GM12878 (cell line): ENCODE results near the gene ERN1. TPM values are rescaled to one million over a fixed set of nuclear protein-coding genes. Genes with fewer than 3 reads are reported as not detected.
A peak's percentile ranks its signal among the peaks of the same experiment; 100 is the strongest.

Experiments
- ATAC-seq: fragments of 200-7000 bp; cut with Tn5 transposase; 3 replicates; pipeline ENCODE4 v1.9.1; 2020; ENCODE audit warnings: mild to moderate bottlenecking, moderate library complexity
- BruUV-seq: library from RNA; stranded (reverse); fragments of 400-500 nt; replicated peaks from 2 replicates; lab custom pipeline; 2021; lab: Mats Ljungman, UMichigan
- CTCF ChIA-PET: fragments of 300-600 bp; sonication (Branson Sonifier 250); formaldehyde crosslinking; extraction: SDS; loops from one replicate; lab custom pipeline; 2021; ENCODE audit warnings: inconsistent platforms; lab: Yijun Ruan, JAX
- POLR2A ChIA-PET: fragments of 350-600 bp; formaldehyde crosslinking; extraction: SDS; loops from one replicate; lab custom pipeline; 2021; ENCODE audit warnings: inconsistent platforms; lab: Charles Lee
- RAD21 ChIA-PET: fragments of 300-600 bp; sonication (Branson Sonifier 250); formaldehyde crosslinking; loops from one replicate; lab custom pipeline; 2023; ENCODE audit warnings: antibody characterized with exemption; ENCODE audit not compliant: unreplicated experiment; lab: Charles Lee
- SMC1A ChIA-PET: fragments of 300-600 bp; sonication (Branson Sonifier 250); formaldehyde crosslinking; loops from one replicate; lab custom pipeline; 2023; ENCODE audit not compliant: unreplicated experiment, uncharacterized antibody; lab: Charles Lee
- DNase-seq: peaks from one replicate; pipeline ENCODE4 v3.0.0-alpha.2; 2011; ENCODE audit warnings: low read depth, low spot score
- FAIRE-seq: peaks from 3 replicates; lab custom pipeline; 2011; peaks lifted over from hg19 to GRCh38; lab: Jason Lieb, UNC
- H2AFZ ChIP-seq: 2 replicates; pipeline ENCODE4 v1.6.0; 2011; ENCODE audit warnings: low read depth, low read length, control low read depth; ENCODE audit not compliant: control insufficient read depth
- H3K27ac ChIP-seq: 2 replicates; pipeline ENCODE4 v1.5.1; 2011; ENCODE audit warnings: control low read depth; ENCODE audit not compliant: control insufficient read depth, insufficient read depth
- H3K27me3 ChIP-seq, 2 experiments: replicated peaks in 1 of 2; 2 replicates each; pipeline versions ENCODE4 v1.6.0 to v1.6.1; 2011; ENCODE audit warnings: low read length in 1 of 2; ENCODE audit not compliant: control insufficient read depth in 2 of 2, insufficient read depth in 2 of 2
- H3K36me3 ChIP-seq, 2 experiments: 2 replicates each; pipeline ENCODE4 v1.5.1; 2011; ENCODE audit warnings: low read length in 1 of 2; ENCODE audit not compliant: control insufficient read depth in 2 of 2, insufficient read depth in 2 of 2
- H3K4me1 ChIP-seq: 2 replicates; pipeline ENCODE4 v1.6.1; 2011; ENCODE audit warnings: mild to moderate bottlenecking, low read length, moderate library complexity, mixed read lengths; ENCODE audit not compliant: control insufficient read depth, insufficient read depth
- H3K4me2 ChIP-seq: 2 replicates; pipeline ENCODE4 v1.6.0; 2011; ENCODE audit warnings: control low read depth; ENCODE audit not compliant: control insufficient read depth, insufficient read depth
- H3K4me3 ChIP-seq: fragments of 200-600 bp; sonication (generic); 2 replicates; pipeline ENCODE4 v1.5.1; 2016
- H3K79me2 ChIP-seq: 2 replicates; pipeline ENCODE4 v1.6.0; 2011; ENCODE audit warnings: low read length; ENCODE audit not compliant: control insufficient read depth, insufficient read depth
- H3K9ac ChIP-seq: 2 replicates; pipeline ENCODE4 v1.8.0; 2011; ENCODE audit warnings: low read length, control low read depth, mixed read lengths; ENCODE audit not compliant: control insufficient read depth, insufficient read depth
- H3K9me3 ChIP-seq: replicated peaks from 3 replicates; pipeline ENCODE4 v1.5.1; 2011; ENCODE audit warnings: mild to moderate bottlenecking, low read length; ENCODE audit not compliant: control insufficient read depth, insufficient read depth
- H4K20me1 ChIP-seq: 2 replicates; pipeline ENCODE4 v1.6.0; 2011; ENCODE audit not compliant: control insufficient read depth, insufficient read depth
- MTA3 ChIP-seq: IDR thresholded peaks from 2 replicates; pipeline ENCODE4 v1.6.1; 2012; ENCODE audit warnings: low read length, inconsistent platforms, borderline replicate concordance
- STAT1 ChIP-seq: fragments of 450-650 bp; conservative IDR thresholded peaks from 2 replicates; pipeline ENCODE4 v1.6.1; 2014; ENCODE audit warnings: antibody characterized with exemption, mild to moderate bottlenecking
- WGBS: methylation state at CpG from one replicate; pipeline ENCODE4 v1.1.6; 2016; ENCODE audit warnings: low lambda C conversion rate; ENCODE audit not compliant: insufficient replicate concordance, insufficient coverage; ENCODE audit errors: missing lambda C conversion rate; 5-methylcytosine and 5-hydroxymethylcytosine counted together
- in situ Hi-C: fragments of 300-500 bp; cut with MboI; formaldehyde crosslinking; loops from 9 replicates; pipeline ENCODE4 v1.14.3; 2018; ENCODE audit warnings: mixed read lengths
- intact Hi-C: fragments of 100-400 bp; cut with micrococcal nuclease; formaldehyde crosslinking; loops from one replicate; pipeline ENCODE4 v1.14.2; 2022; ENCODE audit not compliant: unreplicated experiment
- polyA plus RNA-seq, 11 experiments: library from polyadenylated mRNA; depleted of rRNA in 4 of 11; unstranded in 6 of 11; stranded (reverse) in 5 of 11; fragments of >200 nt; fragmentation: Nextera tagmentation in 4 of 11; fragmentation: Illumina TruSeq in 1 of 11; extraction: Ambion mirVana in 4 of 11; extraction: Trizol in 1 of 11; gene quantifications; 1 replicate in 1 of 11; 2 replicates in 10 of 11; pipeline versions ENCODE4 v1.2.1 to v1.2.3, GENCODE V29; 2011 to 2016; ENCODE audit warnings: inconsistent platforms in 2 of 11, missing spikeins in 2 of 11, low read depth in 1 of 11
- total RNA-seq, 4 experiments: library from RNA; depleted of rRNA in 3 of 4; stranded (reverse); fragments of >200 nt in 3 of 4; fragmentation: Illumina TruSeq in 1 of 4; extraction: Trizol in 1 of 4; gene quantifications; 2 replicates each; pipeline versions ENCODE4 v1.2.1 to v1.2.3, GENCODE V29; 2013 to 2021

Gene ERN1
- total and polyA plus RNA-seq, 10 of the 15 experiments (the other 5 are each of a cell fraction or from before 2014, with no cell fraction given) = 2.6 to 19.2 (median 7.6) TPM

GRCh38 chr17:64148017-64148631, 18.2 kb upstream of the ERN1 start:
- intact Hi-C loops (loop anchor here (5.0 kb wide), 2 partner anchors 114 to 134 kb away; partner anchors contain the start of gene TEX2), in situ Hi-C loops (no loop called here)
- 56% methylated on average over 8 of the region's 8 CpGs for WGBS
- peaks cover 3 to 12% of the 10 kb centered on the region in 2 experiments for H3K36me3 ChIP-seq
- RAD21 ChIA-PET = interaction anchor here (0.9 to 3.9 kb wide), 7 partner anchors 14 to 271 kb away, joined by 3 to 20 read pairs (median 4); no protein-coding TSS in a partner anchor
- no peaks in the 10 kb centered on the region for H3K9me3 ChIP-seq
- CTCF ChIA-PET = interaction anchor here (0.9 to 3.9 kb wide), 9 partner anchors 14 to 202 kb away, joined by 3 to 30 read pairs (median 3); no protein-coding TSS in a partner anchor
- no peaks in the 10 kb centered on the region for H3K27me3 ChIP-seq
- BruUV-seq = no TSS peak
- peak overlapping the region; percentile 92; the same call in 1 of the 2 replicates for H3K4me2 ChIP-seq
- TF ChIP-seq STAT1 (no peak), MTA3 (peak; percentile 74; the same call in 1 of the 2 replicates)
- H3K9ac ChIP-seq = no peak overlapping the region
- FAIRE-seq = no peak
- H3K4me1 ChIP-seq = peaks cover 3% of the 10 kb centered on the region; the same call in 1 of the 2 replicates
- SMC1A ChIA-PET = interaction anchor here (1.0 to 5.7 kb wide), 10 partner anchors 11 to 270 kb away, joined by 3 to 50 read pairs (median 4); no protein-coding TSS in a partner anchor
- peaks cover 20% of the 10 kb centered on the region for H3K79me2 ChIP-seq
- POLR2A ChIA-PET = interaction anchor here (0.6 to 1.8 kb wide), 6 partner anchors 7 to 134 kb away, joined by 3 to 7 read pairs (median 3); partner anchors contain the start of gene ICAM2
- no peak for ATAC-seq
- H2AFZ ChIP-seq = no peak overlapping the region
- H3K27ac ChIP-seq = peak overlapping the region; percentile 94; the same call in 1 of the 2 replicates
- no peaks in the 10 kb centered on the region for H4K20me1 ChIP-seq
- no peak for DNase-seq
- no peak overlapping the region for H3K4me3 ChIP-seq
